ENCODE measurements around the gene NKX2-1. TPM values are rescaled to one million over a fixed set of nuclear protein-coding genes. Genes with fewer than 3 reads are reported as not detected.

NKX2-1 gene
- polyA plus RNA-seq, 1 donor: not detected

GRCh38 chr14:36517242-36518030, 2.6 kb downstream of the NKX2-1 start:
- no peak for DNase-seq

DNA sequence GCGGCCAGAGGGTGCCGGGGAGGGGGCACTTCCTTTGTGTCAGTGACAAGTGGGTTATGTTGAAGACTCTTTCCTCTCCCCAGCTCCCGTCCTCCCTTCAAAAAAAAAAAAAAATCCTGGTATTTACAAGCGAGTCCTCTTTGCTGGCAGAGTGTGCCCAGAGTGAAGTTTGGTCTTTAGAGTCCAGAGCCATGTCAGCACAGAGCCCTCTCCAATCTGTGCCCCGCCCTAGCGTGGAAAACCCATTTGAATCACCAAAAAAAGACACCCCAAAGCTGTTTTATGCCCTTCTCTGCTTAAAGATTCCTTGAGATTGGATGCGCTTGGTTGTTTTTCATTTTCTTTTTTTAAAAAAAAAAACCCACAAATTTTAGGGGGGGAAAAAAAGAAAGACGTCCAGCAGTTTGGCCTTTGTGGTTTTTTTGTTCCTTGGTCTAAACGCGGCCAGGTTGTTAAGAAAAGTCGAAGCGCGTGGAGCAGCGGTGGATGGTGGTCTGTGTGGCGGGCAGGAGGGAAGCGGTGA, 3.3 kb downstream of the NKX2-1 start:
- DNase-seq: no peak

- DNase-seq: no peak
Measured at GRCh38 chr14:36515896-36516718, 3.9 kb downstream of the NKX2-1 start.

DNA sequence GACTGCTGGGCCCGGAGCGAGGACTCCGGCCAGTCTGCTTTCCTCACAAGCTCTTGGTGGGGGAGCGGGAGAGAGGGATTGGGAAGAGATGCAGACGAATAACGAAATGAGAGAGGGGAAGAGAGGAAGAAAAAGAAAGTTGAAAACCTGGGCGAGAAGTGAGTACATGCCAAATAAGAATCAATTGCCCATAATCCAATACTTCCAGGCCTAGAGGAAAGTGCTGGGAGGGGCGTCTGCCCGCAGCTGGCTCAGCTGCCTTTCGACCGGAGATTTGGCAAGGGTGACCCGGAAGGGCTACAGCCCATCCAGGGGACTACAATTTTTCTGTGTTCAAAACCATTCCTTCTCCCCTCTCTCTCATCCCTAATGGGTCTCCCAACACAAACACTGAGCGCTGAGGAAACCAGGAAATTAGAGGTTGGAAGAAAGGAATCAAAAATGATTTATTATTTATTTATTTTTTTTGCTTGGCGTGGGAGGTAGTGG, 4.9 kb downstream of the NKX2-1 start:
- DNase-seq: no peak

- no peak for DNase-seq
Measured at GRCh38 chr14:36514278-36515104, 5.5 kb downstream of the NKX2-1 start.

DNA sequence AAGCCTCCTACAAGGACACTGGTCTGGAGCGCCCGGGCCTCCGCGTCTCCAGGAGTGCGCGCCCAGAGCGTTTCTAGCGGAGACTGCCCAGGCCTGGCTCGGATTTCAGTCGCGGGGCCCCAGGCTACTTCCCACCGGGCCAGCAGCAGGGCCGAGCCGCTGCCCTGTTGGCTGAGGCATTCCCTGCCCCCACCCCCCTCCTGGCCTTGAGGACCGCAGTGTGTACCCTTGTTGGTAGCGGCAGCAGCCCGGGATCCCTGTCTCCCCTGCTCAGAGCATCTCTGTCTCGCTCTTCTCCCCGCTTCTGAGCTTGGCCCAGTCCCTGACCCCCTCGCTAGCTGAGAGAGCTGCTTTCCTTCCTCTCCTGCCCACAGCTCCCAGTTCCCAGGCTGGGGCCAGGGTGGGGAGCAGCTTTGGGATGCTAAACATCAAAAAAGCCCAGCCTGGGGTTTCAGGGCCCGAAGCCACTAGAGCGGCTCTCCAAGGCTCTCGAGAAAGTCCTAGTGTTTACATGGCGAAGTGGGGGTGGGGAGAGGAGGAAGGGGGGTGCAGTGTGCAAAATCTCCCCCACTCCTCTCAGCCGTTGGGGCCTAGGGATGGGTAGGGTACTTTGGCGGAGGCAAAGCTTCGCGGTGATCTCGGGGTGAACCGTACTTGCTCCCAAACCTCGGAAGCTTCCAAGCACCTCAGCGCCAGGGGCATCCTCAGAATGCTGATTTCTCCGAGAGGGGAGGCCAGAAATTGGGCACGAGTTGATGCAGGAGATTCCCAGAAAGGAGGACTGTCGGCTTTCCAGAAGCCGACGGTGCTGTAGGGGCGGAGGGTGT, 6.4 kb downstream of the NKX2-1 start:
- DNase-seq: no peak

DNA sequence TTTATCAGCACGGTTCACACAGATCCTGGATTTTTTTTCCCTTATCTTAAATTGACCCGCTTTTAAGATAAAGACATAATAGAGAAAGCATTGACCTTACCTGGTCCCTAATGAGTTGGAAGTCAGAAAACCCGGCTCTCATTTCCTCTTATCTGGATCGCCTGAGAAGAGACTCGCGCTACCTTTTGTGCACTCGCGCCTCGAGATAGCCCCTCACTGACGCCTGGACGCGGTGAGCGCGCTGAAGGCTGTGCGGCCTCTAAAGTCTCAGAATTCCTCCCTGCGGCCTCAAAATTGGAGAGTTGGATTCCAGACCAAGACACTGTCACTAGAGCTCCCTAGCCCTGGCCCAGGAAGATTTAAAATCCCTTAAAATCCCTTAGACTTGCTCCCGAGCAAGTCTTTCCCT, 7.0 kb downstream of the NKX2-1 start:
- DNase-seq: no peak

- no peak for DNase-seq
Measured at GRCh38 chr14:36512585-36513003, 7.4 kb downstream of the NKX2-1 start.

DNA sequence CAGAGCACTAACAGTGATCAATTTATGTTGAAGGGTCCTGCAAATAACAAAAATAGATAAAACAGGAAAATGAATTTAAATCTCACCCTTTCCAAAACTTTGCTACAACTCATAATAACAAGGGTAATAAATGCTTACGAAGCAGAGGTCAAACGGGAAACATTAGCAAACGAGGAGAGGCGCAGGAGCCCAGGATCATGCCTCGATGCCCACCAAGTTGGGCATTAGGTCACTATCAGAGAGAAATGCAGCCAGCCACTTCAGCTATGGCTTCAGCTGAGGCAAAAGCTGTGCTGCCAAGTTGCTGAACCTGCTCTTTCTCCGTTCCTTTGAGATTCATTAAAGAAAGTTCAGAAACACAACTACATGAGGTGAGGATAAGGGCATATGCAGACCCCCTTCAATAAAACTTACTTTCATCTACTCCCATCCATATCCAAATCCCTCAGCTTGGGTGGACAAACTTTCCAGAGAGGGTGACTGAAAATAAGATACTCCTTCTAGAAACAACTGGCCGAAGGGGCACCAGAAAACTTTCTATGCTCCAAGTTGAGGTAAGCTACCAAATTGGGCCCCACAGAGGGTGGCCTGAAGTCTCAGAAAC, 7.9 kb downstream of the NKX2-1 start:
- DNase-seq: no peak

GRCh38 chr14:36510874-36511273, 9.2 kb downstream of the NKX2-1 start:
- no peak for DNase-seq

GRCh38 chr14:36510078-36510799, 9.8 kb downstream of the NKX2-1 start:
- DNase-seq: no peak

- no peak for DNase-seq
Measured at GRCh38 chr14:36509069-36509917, 10.7 kb downstream of the NKX2-1 start.

GRCh38 chr14:36508418-36509068, 11.5 kb downstream of the NKX2-1 start:
- DNase-seq: no peak

GRCh38 chr14:36507847-36508417, 12.1 kb downstream of the NKX2-1 start:
- DNase-seq: no peak

- DNase-seq: no peak
Measured at GRCh38 chr14:36506732-36507614, 13.1 kb downstream of the NKX2-1 start.

DNA sequence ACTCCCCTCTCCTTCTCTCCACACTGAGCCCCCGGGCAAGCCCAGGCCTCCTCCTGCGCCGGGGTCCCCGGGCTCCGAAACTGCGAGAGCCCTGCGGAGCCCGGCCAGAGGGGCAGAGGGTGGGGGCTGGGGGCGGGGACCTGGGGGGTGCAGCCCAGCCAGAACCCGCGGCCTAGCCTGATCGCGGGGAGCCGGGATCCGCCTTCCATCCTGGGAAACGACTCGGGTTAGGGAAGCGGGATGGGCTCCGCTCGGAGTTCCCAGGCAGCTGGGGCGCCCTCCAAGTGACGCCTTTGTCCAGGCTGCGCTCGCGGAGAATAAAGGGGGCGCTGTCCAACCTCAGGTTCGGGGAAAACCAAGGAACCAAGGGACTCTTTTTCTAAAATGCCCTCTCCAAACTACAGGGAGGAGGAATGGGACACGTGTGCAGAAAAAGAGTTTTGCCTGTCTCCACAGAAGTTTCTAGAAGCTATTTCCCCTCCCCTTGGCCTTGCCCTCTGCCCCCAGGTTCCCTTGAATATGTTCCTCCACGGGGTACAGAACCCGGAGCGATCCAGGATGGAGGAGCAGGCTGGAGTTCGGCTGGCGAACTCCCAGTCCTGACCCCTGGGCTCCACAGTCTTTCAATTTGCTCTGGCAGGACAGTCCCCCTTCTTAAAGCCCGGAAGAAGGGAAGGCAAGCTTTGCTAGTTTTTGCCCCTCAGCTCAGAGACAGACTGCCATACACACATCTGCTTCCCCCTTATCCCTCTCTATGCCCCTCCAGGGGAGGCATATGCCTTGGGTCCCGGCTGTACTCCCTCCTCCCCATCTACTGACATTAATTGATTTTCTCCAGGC, 13.9 kb downstream of the NKX2-1 start:
- DNase-seq: no peak
